ENCODE results near the gene ALG14. TPM values are rescaled to one million over a fixed set of nuclear protein-coding genes. Genes with fewer than 3 reads are reported as not detected.

ALG14 gene
- total and polyA plus RNA-seq, 4 donors = 1.0 to 16.6 (median 1.9) TPM

- no peak for TF ChIP-seq CTCF (IDR thresholded peaks at IDR 0.05; ENCODE audit: low read depth, low read length, missing input control)
- TF ChIP-seq ZBTB33 (IDR thresholded peaks at IDR 0.05) = no peak
- no peak for TF ChIP-seq TAF1 (conservative IDR thresholded peaks at IDR 0.05)
These were observed 80.6 kb downstream of the ALG14 start (continued) for GRCh38 chr1:94992161-94992560.

GRCh38 chr1:94989911-94990473 is 82.8 kb downstream of the ALG14 start:
- H3K36me3 ChIP-seq (ENCODE audit: control insufficient read depth in 4 of 4, insufficient read depth in 3 of 4, low read depth in 1 of 4, low read length in 3 of 4) = no peaks in the 10 kb centered on the region
- no peaks in the 10 kb centered on the region for H3K27me3 ChIP-seq (ENCODE audit: control insufficient read depth in 4 of 4, insufficient read depth in 4 of 4, low read length in 3 of 4)
- peak overlapping the region in 1 of 2 donors; percentile 21 for H3K27ac ChIP-seq (ENCODE audit: low read depth in 1 of 2, low read length in 2 of 2)
- TF ChIP-seq FOXA2 (IDR thresholded peaks at IDR 0.05) (no peak), HNF4G (IDR thresholded peaks at IDR 0.05) (no peak), CTCF (IDR thresholded peaks at IDR 0.05; ENCODE audit: low read depth, low read length, missing input control) (no peak), SP1 (IDR thresholded peaks at IDR 0.05) (no peak), ATF3 (IDR thresholded peaks at IDR 0.05) (no peak)
- no peaks in the 10 kb centered on the region for H3K9me3 ChIP-seq (ENCODE audit: control insufficient read depth in 4 of 4, low read length in 3 of 4)
- no peak for DNase-seq (ENCODE audit: low spot score)
- no peak overlapping the region for H3K4me3 ChIP-seq (ENCODE audit: low read depth in 1 of 3, low read length in 3 of 3)
- WGBS = 86% methylated on average over 6 of the region's 6 CpGs
- H3K9ac ChIP-seq (ENCODE audit: low read depth in 1 of 2, low read length in 2 of 2) = no peak overlapping the region
- no peaks in the 10 kb centered on the region for H3K4me1 ChIP-seq (ENCODE audit: control insufficient read depth in 4 of 4, insufficient read depth in 4 of 4, low read length in 3 of 4)

GRCh38 chr1:94989398-94989797 is 83.4 kb downstream of the ALG14 start:
- no peak overlapping the region for H3K9ac ChIP-seq (ENCODE audit: low read depth in 1 of 2, low read length in 2 of 2)
- DNase-seq (ENCODE audit: low spot score) = no peak
- TF ChIP-seq NR2F2 (IDR thresholded peaks at IDR 0.05) = no peak
- no peak for TF ChIP-seq TAF1 (conservative IDR thresholded peaks at IDR 0.05)
- no peak for TF ChIP-seq YY1 (IDR thresholded peaks at IDR 0.05)
- TF ChIP-seq RXRA (IDR thresholded peaks at IDR 0.05) = no peak
- TF ChIP-seq GABPA (IDR thresholded peaks at IDR 0.05 in 1 of 2, conservative IDR thresholded peaks at IDR 0.05 in 1 of 2) = no peak
- no peak for TF ChIP-seq FOXA1 (IDR thresholded peaks at IDR 0.05)
- TF ChIP-seq REST (IDR thresholded peaks at IDR 0.05) = peak; percentile 64
- TF ChIP-seq SP1 (IDR thresholded peaks at IDR 0.05) = no peak
- peak in 1 of 2 donors; percentile 23 for TF ChIP-seq RAD21 (IDR thresholded peaks at IDR 0.05)
- TF ChIP-seq HNF4A (conservative IDR thresholded peaks at IDR 0.05) = peak in 1 of 2 donors; percentile 22
- no peak for TF ChIP-seq CTCF (IDR thresholded peaks at IDR 0.05; ENCODE audit: low read depth, low read length, missing input control)
- TF ChIP-seq JUND (IDR thresholded peaks at IDR 0.05) = no peak
- TF ChIP-seq FOXA2 (IDR thresholded peaks at IDR 0.05) = no peak
- H3K36me3 ChIP-seq (ENCODE audit: control insufficient read depth in 4 of 4, insufficient read depth in 3 of 4, low read depth in 1 of 4, low read length in 3 of 4) = no peaks in the 10 kb centered on the region
- H3K27ac ChIP-seq (ENCODE audit: low read depth in 1 of 2, low read length in 2 of 2) = peak overlapping the region in 1 of 2 donors; percentile 21
- H3K4me3 ChIP-seq (ENCODE audit: low read depth in 1 of 3, low read length in 3 of 3) = no peak overlapping the region
- no peaks in the 10 kb centered on the region for H3K9me3 ChIP-seq (ENCODE audit: control insufficient read depth in 4 of 4, low read length in 3 of 4)
- no peaks in the 10 kb centered on the region for H3K27me3 ChIP-seq (ENCODE audit: control insufficient read depth in 4 of 4, insufficient read depth in 4 of 4, low read length in 3 of 4)
- H3K4me1 ChIP-seq (ENCODE audit: control insufficient read depth in 4 of 4, insufficient read depth in 4 of 4, low read length in 3 of 4) = no peaks in the 10 kb centered on the region
- 28% methylated on average over 1 of the region's 1 CpG for WGBS
